Measurements from ENCODE around the gene SPATA1. TPM values are rescaled to one million over a fixed set of nuclear protein-coding genes. Genes with fewer than 3 reads are reported as not detected.

Gene SPATA1
- total RNA-seq, 2 donors from 2014 or later, result 1.2 TPM; not detected in 1

DNA sequence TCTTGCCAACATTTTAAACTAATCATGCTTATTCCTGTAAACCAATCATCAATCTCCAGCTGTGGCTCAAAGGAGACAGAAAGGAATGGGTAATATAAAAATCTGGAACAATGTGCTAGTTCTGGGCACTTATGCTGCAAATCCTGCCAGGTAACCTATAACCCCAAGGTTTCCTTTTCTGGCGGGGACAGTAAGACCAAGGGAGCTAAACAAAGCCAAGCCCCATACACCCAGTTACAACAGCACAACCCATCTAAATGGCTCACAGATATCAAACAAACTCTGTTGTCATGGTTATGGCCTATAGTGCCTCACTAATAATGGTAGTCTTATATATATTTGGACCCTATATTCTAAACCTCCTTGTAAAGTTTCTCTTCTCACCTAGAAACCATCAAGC is 104.9 kb downstream of the SPATA1 start:
- Mint-ChIP-seq H3K36me3 (ENCODE audit: low read depth) (peaks cover 2% of the 10 kb centered on the region), H3K4me3 (no peak overlapping the region), H3K27me3 (peaks cover 6% of the 10 kb centered on the region), H3K4me1 (no peaks in the 10 kb centered on the region), H3K27ac (no peak overlapping the region)
- no peak for ATAC-seq
- no peak for DNase-seq
- H3K9me3 ChIP-seq (ENCODE audit: control insufficient read depth, low read length, poor library complexity, severe bottlenecking), result peaks cover under 1% of the 10 kb centered on the region

DNA sequence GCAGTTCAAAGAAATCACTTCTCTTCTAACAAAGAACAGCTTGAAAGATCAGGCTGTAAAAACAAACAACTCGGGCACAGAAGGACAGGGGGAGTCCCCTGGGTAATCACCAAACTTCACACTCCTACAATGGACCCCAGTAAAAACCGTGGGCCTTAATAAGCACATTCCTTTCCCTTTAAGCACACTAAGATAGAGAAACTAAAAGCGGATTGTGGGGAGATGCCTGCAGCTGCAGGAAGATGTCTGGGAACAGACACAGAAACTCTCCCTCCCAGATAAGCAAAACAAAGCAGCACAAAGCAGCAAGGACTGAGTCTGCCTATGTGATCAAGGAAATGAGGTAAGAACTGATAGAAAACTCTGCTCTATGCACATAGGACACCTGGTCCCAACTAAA is 105.6 kb downstream of the SPATA1 start:
- H3K4me1 Mint-ChIP-seq, result peaks cover 3% of the 10 kb centered on the region
- no peak overlapping the region for H3K4me3 Mint-ChIP-seq
- DNase-seq (no peak), ATAC-seq (peak; percentile 39)
- peaks cover 9% of the 10 kb centered on the region for H3K27me3 Mint-ChIP-seq
- H3K27ac Mint-ChIP-seq, result no peak overlapping the region
- no peaks in the 10 kb centered on the region for H3K9me3 ChIP-seq (ENCODE audit: control insufficient read depth, low read length, poor library complexity, severe bottlenecking)
- H3K36me3 Mint-ChIP-seq (ENCODE audit: low read depth), result peaks cover 2% of the 10 kb centered on the region

DNA sequence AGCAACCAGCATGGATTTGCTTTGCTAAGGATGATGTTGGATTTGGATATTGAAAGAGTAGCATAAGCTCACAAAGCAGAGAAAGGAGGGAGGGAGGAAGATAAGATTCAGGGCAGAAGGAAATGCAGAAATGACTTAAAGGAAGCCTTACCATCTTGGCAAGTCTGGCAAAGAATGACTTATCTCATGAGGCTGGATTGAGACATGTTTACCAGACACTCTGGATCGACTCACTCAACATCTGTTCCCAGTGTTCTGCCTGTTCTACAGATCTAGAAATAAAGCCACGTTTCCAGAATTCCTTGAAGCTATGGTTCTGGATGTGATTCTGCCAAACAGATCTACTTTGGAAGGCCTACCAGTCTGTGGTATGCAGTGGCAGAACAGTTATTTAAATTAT is 106.8 kb downstream of the SPATA1 start:
- no peaks in the 10 kb centered on the region for H3K9me3 ChIP-seq (ENCODE audit: control insufficient read depth, low read length, poor library complexity, severe bottlenecking)
- no peak for DNase-seq
- H3K36me3 Mint-ChIP-seq (ENCODE audit: low read depth), result peaks cover 2% of the 10 kb centered on the region
- H3K4me3 Mint-ChIP-seq, result no peak overlapping the region
- H3K4me1 Mint-ChIP-seq, result peaks cover 3% of the 10 kb centered on the region
- peaks cover 13% of the 10 kb centered on the region for H3K27me3 Mint-ChIP-seq
- ATAC-seq, result no peak
- no peak overlapping the region for H3K27ac Mint-ChIP-seq

DNA sequence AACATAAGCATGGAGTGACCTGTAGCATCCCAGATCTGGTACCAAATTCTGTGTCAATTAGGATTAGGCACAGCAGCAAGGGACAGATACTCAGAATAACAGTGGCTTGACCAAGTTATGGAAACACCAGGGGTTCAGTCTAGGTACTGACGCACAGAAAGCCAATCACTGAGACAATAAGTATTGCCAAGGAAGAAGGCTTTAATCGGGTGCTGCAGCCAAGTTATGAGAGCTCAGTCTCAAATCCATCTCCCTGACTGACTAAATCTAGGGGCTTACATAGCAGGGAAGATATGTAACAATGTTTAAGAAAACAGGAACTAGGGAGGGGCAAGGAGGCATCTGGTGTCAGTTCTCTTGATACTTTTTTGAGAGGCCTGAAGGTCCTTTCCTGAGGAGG is 107.7 kb downstream of the SPATA1 start:
- peaks cover 2% of the 10 kb centered on the region for H3K36me3 Mint-ChIP-seq (ENCODE audit: low read depth)
- H3K9me3 ChIP-seq (ENCODE audit: control insufficient read depth, low read length, poor library complexity, severe bottlenecking), result no peaks in the 10 kb centered on the region
- no peak overlapping the region for H3K4me3 Mint-ChIP-seq
- peaks cover 3% of the 10 kb centered on the region for H3K4me1 Mint-ChIP-seq
- H3K27ac Mint-ChIP-seq, result no peak overlapping the region
- H3K27me3 Mint-ChIP-seq, result peaks cover 13% of the 10 kb centered on the region
- ATAC-seq (no peak), DNase-seq (no peak)

DNA sequence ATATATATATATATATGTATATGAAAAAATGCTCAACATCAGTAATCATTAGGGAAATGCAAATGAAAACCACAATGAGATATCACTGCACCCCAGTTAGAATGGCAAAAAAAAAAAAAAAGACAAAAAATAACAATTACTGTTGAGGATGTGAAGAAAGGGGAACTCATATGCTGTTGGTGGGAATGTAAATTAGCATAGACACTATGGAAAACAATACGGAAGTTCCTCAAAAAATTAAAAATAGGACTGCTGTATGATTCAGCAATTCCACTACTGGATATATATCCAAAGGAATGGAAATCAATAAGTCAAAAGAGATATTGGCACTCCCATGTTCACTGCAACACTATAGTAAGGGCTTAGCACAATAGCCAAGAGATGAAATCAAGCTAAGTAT is 109.6 kb downstream of the SPATA1 start:
- H3K9me3 ChIP-seq (ENCODE audit: control insufficient read depth, low read length, poor library complexity, severe bottlenecking), result no peaks in the 10 kb centered on the region
- no peak overlapping the region for H3K27ac Mint-ChIP-seq
- DNase-seq (no peak), ATAC-seq (no peak)
- H3K36me3 Mint-ChIP-seq (ENCODE audit: low read depth), result peaks cover 2% of the 10 kb centered on the region
- H3K4me1 Mint-ChIP-seq, result peaks cover 8% of the 10 kb centered on the region
- H3K4me3 Mint-ChIP-seq, result no peak overlapping the region
- H3K27me3 Mint-ChIP-seq, result peaks cover 19% of the 10 kb centered on the region

Other genes starting within 250 kb of the SPATA1 start
- not detected for gene SAMD13, start 204.7 kb upstream of the SPATA1 start, total RNA-seq
- gene DNASE2B, start 107.9 kb upstream of the SPATA1 start, total RNA-seq, result not detected
- gene RPF1, start 27.1 kb upstream of the SPATA1 start, total RNA-seq, result 10 to 100 TPM; 41.0 to 52.7 TPM
- 10 to 100 TPM; 27.6 to 34.8 TPM for gene GNG5, start 195 bp downstream of the SPATA1 start, total RNA-seq
- gene CTBS, start 68.1 kb downstream of the SPATA1 start, total RNA-seq, result 10 to 100 TPM; 11.7 to 15.0 TPM
- 10 to 100 TPM in 1 of 2 donors, 1 to 10 TPM in 1; 6.6 to 17.2 TPM for gene SSX2IP, start 184.1 kb downstream of the SPATA1 start, total RNA-seq

Data from T-helper 17 cell (primary cell).